Measurements from ENCODE around the gene PLEKHH1. TPM values are rescaled to one million over a fixed set of nuclear protein-coding genes. Genes with fewer than 3 reads are reported as not detected.
"Not testable (repeated sequence)": the region's sequence is repeated elsewhere in the genome, so short reads cannot be mapped to it uniquely, and the experiment has no call there.

PLEKHH1 gene
- total RNA-seq, 2 experiments from 2014 or later, result 2.4 to 3.3 TPM

- Mint-ChIP-seq H3K9me3 (no peaks in the 10 kb centered on the region), H3K4me3 (no peak overlapping the region), H3K27ac (no peak overlapping the region), H3K27me3 (peaks cover 20% of the 10 kb centered on the region), H3K36me3 (no peaks in the 10 kb centered on the region), H3K4me1 (peaks cover 6% of the 10 kb centered on the region)
- DNase-seq, result no peak
Measured at GRCh38 chr14:67537736-67538135, 4.6 kb downstream of the PLEKHH1 start.

- no peak overlapping the region for H3K27ac Mint-ChIP-seq
- no peak for DNase-seq
- H3K36me3 Mint-ChIP-seq, result no peaks in the 10 kb centered on the region
- H3K4me3 Mint-ChIP-seq, result no peak overlapping the region
- no peaks in the 10 kb centered on the region for H3K9me3 Mint-ChIP-seq
- peaks cover 20% of the 10 kb centered on the region for H3K27me3 Mint-ChIP-seq
- H3K4me1 Mint-ChIP-seq, result peaks cover 6% of the 10 kb centered on the region
Measured at GRCh38 chr14:67538501-67538900, 5.4 kb downstream of the PLEKHH1 start.

- peaks cover 3% of the 10 kb centered on the region for H3K36me3 Mint-ChIP-seq
- no peaks in the 10 kb centered on the region for H3K9me3 Mint-ChIP-seq
- H3K4me3 Mint-ChIP-seq, result no peak overlapping the region
- H3K27me3 Mint-ChIP-seq, result peaks cover 14% of the 10 kb centered on the region
- DNase-seq, result no peak
- H3K4me1 Mint-ChIP-seq, result no peaks in the 10 kb centered on the region
- no peak overlapping the region for H3K27ac Mint-ChIP-seq
Measured at GRCh38 chr14:67539116-67539515, 6.0 kb downstream of the PLEKHH1 start.

GRCh38 chr14:67541448-67542387 is 8.6 kb downstream of the PLEKHH1 start:
- Mint-ChIP-seq H3K4me1 (no peaks in the 10 kb centered on the region), H3K36me3 (peaks cover 8% of the 10 kb centered on the region), H3K27ac (no peak overlapping the region), H3K9me3 (peaks cover 3% of the 10 kb centered on the region), H3K27me3 (peaks cover 11% of the 10 kb centered on the region), H3K4me3 (peak overlapping the region; percentile 26)
- no peak for DNase-seq

- H3K27me3 Mint-ChIP-seq, result peaks cover 11% of the 10 kb centered on the region
- H3K4me3 Mint-ChIP-seq, H3K36me3 Mint-ChIP-seq, H3K4me1 Mint-ChIP-seq, H3K9me3 Mint-ChIP-seq, DNase-seq, H3K27ac Mint-ChIP-seq: not testable (repeated sequence)
Measured at GRCh38 chr14:67542620-67543019, 9.5 kb downstream of the PLEKHH1 start.

- no peak overlapping the region for H3K27ac Mint-ChIP-seq
- DNase-seq, result no peak
- H3K4me1 Mint-ChIP-seq, result no peaks in the 10 kb centered on the region
- H3K4me3 Mint-ChIP-seq, result no peak overlapping the region
- H3K36me3 Mint-ChIP-seq, result peaks cover 8% of the 10 kb centered on the region
- peaks cover 11% of the 10 kb centered on the region for H3K27me3 Mint-ChIP-seq
- peaks cover 3% of the 10 kb centered on the region for H3K9me3 Mint-ChIP-seq
Measured at GRCh38 chr14:67544590-67544989, 11.5 kb downstream of the PLEKHH1 start.

GRCh38 chr14:67547224-67547780 is 14.2 kb downstream of the PLEKHH1 start:
- Mint-ChIP-seq H3K9me3 (peaks cover 3% of the 10 kb centered on the region), H3K27ac (no peak overlapping the region), H3K36me3 (peaks cover 8% of the 10 kb centered on the region), H3K4me1 (no peaks in the 10 kb centered on the region), H3K27me3 (peaks cover 4% of the 10 kb centered on the region), H3K4me3 (no peak overlapping the region)
- DNase-seq, result no peak

- Mint-ChIP-seq H3K4me1 (no peaks in the 10 kb centered on the region), H3K27me3 (peaks cover 4% of the 10 kb centered on the region), H3K36me3 (peaks cover 3% of the 10 kb centered on the region), H3K4me3 (no peak overlapping the region), H3K9me3 (peaks cover 3% of the 10 kb centered on the region), H3K27ac (no peak overlapping the region)
- no peak for DNase-seq
Measured at GRCh38 chr14:67549734-67550133, 16.6 kb downstream of the PLEKHH1 start.

- no peaks in the 10 kb centered on the region for H3K4me1 Mint-ChIP-seq
- no peaks in the 10 kb centered on the region for H3K9me3 Mint-ChIP-seq
- no peaks in the 10 kb centered on the region for H3K36me3 Mint-ChIP-seq
- no peaks in the 10 kb centered on the region for H3K27me3 Mint-ChIP-seq
- no peak overlapping the region for H3K27ac Mint-ChIP-seq
- no peak overlapping the region for H3K4me3 Mint-ChIP-seq
- no peak for DNase-seq
Measured at GRCh38 chr14:67551123-67551522, 18.0 kb downstream of the PLEKHH1 start.

GRCh38 chr14:67551940-67552339 is 18.9 kb downstream of the PLEKHH1 start:
- Mint-ChIP-seq H3K4me1 (peaks cover under 1% of the 10 kb centered on the region), H3K27ac (no peak overlapping the region), H3K9me3 (no peaks in the 10 kb centered on the region), H3K36me3 (no peaks in the 10 kb centered on the region), H3K27me3 (no peaks in the 10 kb centered on the region), H3K4me3 (no peak overlapping the region)
- no peak for DNase-seq

GRCh38 chr14:67553547-67553946 is 20.5 kb downstream of the PLEKHH1 start:
- H3K4me3 Mint-ChIP-seq, result no peak overlapping the region
- no peaks in the 10 kb centered on the region for H3K36me3 Mint-ChIP-seq
- H3K4me1 Mint-ChIP-seq, result peaks cover 1% of the 10 kb centered on the region
- no peaks in the 10 kb centered on the region for H3K27me3 Mint-ChIP-seq
- H3K27ac Mint-ChIP-seq, result no peak overlapping the region
- no peak for DNase-seq
- no peaks in the 10 kb centered on the region for H3K9me3 Mint-ChIP-seq

- no peak for DNase-seq
- Mint-ChIP-seq H3K27ac (no peak overlapping the region), H3K4me1 (peaks cover 1% of the 10 kb centered on the region), H3K36me3 (no peaks in the 10 kb centered on the region), H3K9me3 (no peaks in the 10 kb centered on the region), H3K4me3 (no peak overlapping the region), H3K27me3 (no peaks in the 10 kb centered on the region)
Measured at GRCh38 chr14:67554341-67554740, 21.3 kb downstream of the PLEKHH1 start.

- no peak overlapping the region for H3K4me3 Mint-ChIP-seq
- H3K36me3 Mint-ChIP-seq, result no peaks in the 10 kb centered on the region
- no peak overlapping the region for H3K27ac Mint-ChIP-seq
- no peaks in the 10 kb centered on the region for H3K27me3 Mint-ChIP-seq
- H3K4me1 Mint-ChIP-seq, result peaks cover 1% of the 10 kb centered on the region
- H3K9me3 Mint-ChIP-seq, result no peaks in the 10 kb centered on the region
- no peak for DNase-seq
Measured at GRCh38 chr14:67555518-67556090, 22.5 kb downstream of the PLEKHH1 start.

GRCh38 chr14:67556671-67557070 is 23.6 kb downstream of the PLEKHH1 start:
- DNase-seq, result no peak
- H3K4me3 Mint-ChIP-seq, result no peak overlapping the region
- peaks cover 1% of the 10 kb centered on the region for H3K4me1 Mint-ChIP-seq
- no peaks in the 10 kb centered on the region for H3K36me3 Mint-ChIP-seq
- no peaks in the 10 kb centered on the region for H3K9me3 Mint-ChIP-seq
- H3K27me3 Mint-ChIP-seq, result no peaks in the 10 kb centered on the region
- no peak overlapping the region for H3K27ac Mint-ChIP-seq

GRCh38 chr14:67557118-67557517 is 24.0 kb downstream of the PLEKHH1 start:
- Mint-ChIP-seq H3K4me3 (no peak overlapping the region), H3K27me3 (no peaks in the 10 kb centered on the region), H3K36me3 (no peaks in the 10 kb centered on the region), H3K27ac (no peak overlapping the region), H3K4me1 (peaks cover 1% of the 10 kb centered on the region), H3K9me3 (no peaks in the 10 kb centered on the region)
- DNase-seq, result no peak
